Activated T-cell treated with anti-CD3 and anti-CD28 coated beads, Interleukin-2, amount 50 U/mL, for 72 hours (primary cell): ENCODE results near the gene WBP2. TPM values are rescaled to one million over a fixed set of nuclear protein-coding genes. Genes with fewer than 3 reads are reported as not detected.

Experiments
- ATAC-seq, 2 donors: fragments of 150-1000 bp; cut with Tn5 transposase; replicated peaks in 1 of 2; 2 replicates each; pipeline ENCODE4 v1.10.0; 2021; ENCODE audit warnings: moderate library complexity in 2 of 2, mild to moderate bottlenecking in 1 of 2
- DNase-seq, 2 donors: peaks; one replicate each; pipeline ENCODE4 v3.0.0; 2021 to 2022; ENCODE audit warnings: mixed read lengths in 1 of 2
- H3K27ac Mint-ChIP-seq: one replicate; pipeline ENCODE4 v1.8.0; 2022; ENCODE audit warnings: mild to moderate bottlenecking, moderate library complexity, mixed read lengths
- H3K27me3 Mint-ChIP-seq: one replicate; pipeline ENCODE4 v1.8.0; 2022; ENCODE audit warnings: low read depth, mixed read lengths
- H3K36me3 Mint-ChIP-seq, 2 donors: one replicate each; pipeline ENCODE4 v1.8.0; 2022; ENCODE audit warnings: mixed read lengths in 2 of 2, mild to moderate bottlenecking in 1 of 2; ENCODE audit not compliant: insufficient read depth in 2 of 2
- H3K4me1 Mint-ChIP-seq: one replicate; pipeline ENCODE4 v1.8.0; 2022; ENCODE audit warnings: low read depth, mixed read lengths
- H3K4me3 Mint-ChIP-seq, 2 donors: one replicate each; pipeline ENCODE4 v1.8.0; 2022; ENCODE audit warnings: mild to moderate bottlenecking in 2 of 2, mixed read lengths in 2 of 2, moderate library complexity in 2 of 2
- H3K9me3 Mint-ChIP-seq, 2 donors: one replicate each; pipeline ENCODE4 v1.8.0; 2022; ENCODE audit warnings: mixed read lengths in 2 of 2
- total RNA-seq, 2 donors: library from RNA; stranded (reverse); gene quantifications; one replicate each; pipeline ENCODE4 v1.2.3, GENCODE V29; 2022

Gene WBP2
- total RNA-seq, 2 donors from 2014 or later, result 90.2 to 109 TPM

DNA sequence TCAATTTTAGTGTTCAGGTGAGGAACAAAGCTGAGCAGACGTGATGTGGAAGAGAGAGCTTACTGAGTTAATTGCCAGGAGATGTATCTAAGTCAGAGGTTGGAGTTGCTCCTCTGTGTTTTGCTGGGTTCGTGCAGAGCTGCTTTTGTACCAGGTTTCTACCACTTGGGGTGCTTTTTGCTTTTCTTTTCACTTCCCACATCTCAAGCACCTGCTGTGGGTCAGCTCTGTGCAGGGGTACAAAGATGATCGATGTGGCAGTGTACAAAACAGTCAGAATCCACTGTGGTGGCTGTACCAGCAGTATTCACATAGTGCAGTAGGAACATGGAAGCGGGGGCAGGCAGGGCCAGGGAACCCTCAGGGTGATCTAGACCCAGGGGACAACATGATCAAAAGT is 55.7 kb downstream of the WBP2 start:
- Mint-ChIP-seq H3K36me3 (peaks cover 2 to 3% of the 10 kb centered on the region in 2 donors), H3K9me3 (no peaks in the 10 kb centered on the region), H3K4me1 (peaks cover 10% of the 10 kb centered on the region), H3K27ac (no peak overlapping the region), H3K4me3 (no peak overlapping the region), H3K27me3 (no peaks in the 10 kb centered on the region)
- DNase-seq (no peak), ATAC-seq (no peak)

DNA sequence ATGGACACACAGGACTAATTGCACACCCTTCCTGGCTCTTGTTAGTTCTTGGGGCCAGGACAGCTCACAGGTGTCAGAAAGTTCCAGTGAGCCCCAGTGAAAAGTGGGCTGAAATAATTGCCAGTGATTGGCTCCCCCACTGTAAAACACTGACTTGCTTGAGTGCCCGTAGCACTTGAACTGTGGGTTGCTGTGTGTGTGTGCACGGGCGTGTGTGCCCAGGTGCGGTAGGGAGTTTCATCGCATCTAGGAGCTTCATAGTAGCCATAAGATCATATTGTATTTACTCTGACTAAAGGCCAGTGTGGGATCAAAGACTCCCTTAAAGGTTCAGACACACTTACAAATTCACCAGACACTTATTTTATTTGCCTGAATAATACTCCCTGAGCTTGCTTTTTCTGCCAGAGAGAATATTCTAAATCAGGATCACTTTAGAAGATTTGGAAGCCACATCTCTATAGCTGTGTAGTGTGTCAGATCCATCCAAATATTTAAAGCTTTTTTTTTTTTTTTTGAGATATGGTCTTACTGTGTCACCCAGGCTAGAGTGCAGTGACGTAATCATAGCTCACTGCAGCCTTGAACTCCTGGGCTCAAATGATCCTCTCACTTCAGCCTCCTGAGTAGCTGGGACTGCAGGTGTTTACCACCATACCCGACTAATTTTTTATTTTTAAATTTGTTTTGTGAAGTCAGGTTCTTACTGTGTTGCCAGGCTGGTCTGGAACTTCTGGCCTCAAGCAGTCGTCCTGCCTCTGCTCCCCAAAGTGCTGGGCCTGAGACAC is 59.1 kb downstream of the WBP2 start:
- no peaks in the 10 kb centered on the region for H3K9me3 Mint-ChIP-seq
- H3K36me3 Mint-ChIP-seq, result peaks cover 2 to 3% of the 10 kb centered on the region in 2 donors
- peaks cover 20% of the 10 kb centered on the region for H3K4me1 Mint-ChIP-seq
- DNase-seq (no peak), ATAC-seq (no peak)
- H3K4me3 Mint-ChIP-seq, result no peak overlapping the region
- H3K27ac Mint-ChIP-seq, result no peak overlapping the region
- H3K27me3 Mint-ChIP-seq, result no peaks in the 10 kb centered on the region

Other genes with a start within 250 kb of the WBP2 start
- 1 to 10 TPM; 1.4 to 2.4 TPM for gene SMIM5, start 221.9 kb downstream of the WBP2 start, total RNA-seq
- gene RECQL5, start 188.2 kb downstream of the WBP2 start, total RNA-seq, result 10 to 100 TPM; 50.7 to 58.5 TPM
- 100 to 1,000 TPM in 1 of 2 donors, 10 to 100 TPM in 1; 97.0 to 112 TPM for gene SAP30BP, start 188.0 kb downstream of the WBP2 start, total RNA-seq
- 1 to 10 TPM; 2.7 to 3.5 TPM for gene ITGB4, start 133.9 kb downstream of the WBP2 start, total RNA-seq
- gene GALK1, start 90.1 kb downstream of the WBP2 start, total RNA-seq, result 10 to 100 TPM; 41.9 to 51.2 TPM
- gene UNK, start 70.5 kb downstream of the WBP2 start, total RNA-seq, result 10 to 100 TPM; 20.7 to 22.6 TPM
- gene UNC13D, start 10.9 kb downstream of the WBP2 start, total RNA-seq, result 10 to 100 TPM; 89.0 to 97.6 TPM
- gene TRIM47, start 23.2 kb upstream of the WBP2 start, total RNA-seq, result 10 to 100 TPM; 16.5 to 24.1 TPM
- 10 to 100 TPM; 24.0 to 30.7 TPM for gene TRIM65, start 41.6 kb upstream of the WBP2 start, total RNA-seq
- 100 to 1,000 TPM; 101 to 117 TPM for gene MRPL38, start 49.5 kb upstream of the WBP2 start, total RNA-seq
- gene FBF1, start 85.7 kb upstream of the WBP2 start, total RNA-seq, result 10 to 100 TPM; 19.9 to 26.7 TPM
- gene ACOX1, start 123.8 kb upstream of the WBP2 start, total RNA-seq, result 10 to 100 TPM; 28.2 to 28.6 TPM
- 10 to 100 TPM; 18.2 to 21.8 TPM for gene TEN1, start 123.9 kb upstream of the WBP2 start, total RNA-seq
- 1 to 10 TPM; 8.7 to 9.1 TPM for gene CDK3, start 145.5 kb upstream of the WBP2 start, total RNA-seq
- gene EVPL, start 172.0 kb upstream of the WBP2 start, total RNA-seq, result under 1 TPM; 0.09 to 0.19 TPM
- 100 to 1,000 TPM; 138 to 144 TPM for gene SRP68, start 217.2 kb upstream of the WBP2 start, total RNA-seq
- 10 to 100 TPM in 1 of 2 donors, 1 to 10 TPM in 1; 9.5 to 10.6 TPM for gene GALR2, start 219.4 kb upstream of the WBP2 start, total RNA-seq
- 10 to 100 TPM in 1 of 2 donors, 1 to 10 TPM in 1; 9.1 to 10.3 TPM for gene ZACN, start 223.8 kb upstream of the WBP2 start, total RNA-seq
- 10 to 100 TPM; 66.7 to 77.8 TPM for gene EXOC7, start 248.5 kb upstream of the WBP2 start, total RNA-seq